NB4 (cell line): ENCODE measurements around the gene MMP21.

Experiments used
- DNase-seq: peaks from one replicate; pipeline ENCODE4 v3.0.0; 2010; ENCODE audit warnings: low read depth
- H3K4me3 ChIP-seq: one replicate; pipeline ENCODE4 v1.5.1; 2011; ENCODE audit warnings: mild to moderate bottlenecking, low read depth, low read length, moderate library complexity
- MYC ChIP-seq: IDR thresholded peaks from 2 replicates; pipeline ENCODE4 v1.6.1; 2011; ENCODE audit warnings: low read depth, low read length
- POLR2A ChIP-seq: IDR thresholded peaks from 2 replicates; pipeline ENCODE4 v1.6.1; 2011; ENCODE audit warnings: mild to moderate bottlenecking; ENCODE audit not compliant: insufficient read length; ENCODE audit errors: extremely low read depth
- TF ChIP-seq, protein P1 (sequence below): IDR thresholded peaks from one replicate; pipeline ENCODE4 v1.5.1; 2012; ENCODE audit warnings: low read depth, low read length
- TF ChIP-seq, protein P2 (sequence below): IDR thresholded peaks from 2 replicates; pipeline ENCODE4 v1.6.1; 2011; ENCODE audit warnings: low read depth, low read length

The MMP21 gene

DNA sequence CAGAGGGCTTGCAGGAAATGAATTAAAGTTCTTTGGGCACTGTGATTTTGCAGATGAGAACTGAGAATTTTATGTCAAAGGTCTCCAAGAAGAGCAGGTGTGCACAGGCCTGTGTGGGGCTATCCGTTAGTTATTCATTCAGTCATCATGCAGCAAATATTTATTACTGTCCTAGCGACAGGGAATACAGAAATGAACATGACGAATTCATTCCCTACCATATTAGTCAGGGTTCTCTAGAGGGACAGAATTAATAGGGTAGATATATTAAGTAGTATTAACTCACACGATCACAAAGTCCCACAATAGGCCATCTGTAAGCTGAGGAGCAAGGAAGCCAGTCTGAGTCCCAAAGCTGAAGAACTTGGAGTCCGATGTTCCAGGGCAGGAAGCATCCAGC lies 2.9 kb upstream of the MMP21 start:
- H3K4me3 ChIP-seq, result no peak overlapping the region
- DNase-seq, result no peak
- no peak for TF ChIP-seq MYC
- TF ChIP-seq, protein P1, sequence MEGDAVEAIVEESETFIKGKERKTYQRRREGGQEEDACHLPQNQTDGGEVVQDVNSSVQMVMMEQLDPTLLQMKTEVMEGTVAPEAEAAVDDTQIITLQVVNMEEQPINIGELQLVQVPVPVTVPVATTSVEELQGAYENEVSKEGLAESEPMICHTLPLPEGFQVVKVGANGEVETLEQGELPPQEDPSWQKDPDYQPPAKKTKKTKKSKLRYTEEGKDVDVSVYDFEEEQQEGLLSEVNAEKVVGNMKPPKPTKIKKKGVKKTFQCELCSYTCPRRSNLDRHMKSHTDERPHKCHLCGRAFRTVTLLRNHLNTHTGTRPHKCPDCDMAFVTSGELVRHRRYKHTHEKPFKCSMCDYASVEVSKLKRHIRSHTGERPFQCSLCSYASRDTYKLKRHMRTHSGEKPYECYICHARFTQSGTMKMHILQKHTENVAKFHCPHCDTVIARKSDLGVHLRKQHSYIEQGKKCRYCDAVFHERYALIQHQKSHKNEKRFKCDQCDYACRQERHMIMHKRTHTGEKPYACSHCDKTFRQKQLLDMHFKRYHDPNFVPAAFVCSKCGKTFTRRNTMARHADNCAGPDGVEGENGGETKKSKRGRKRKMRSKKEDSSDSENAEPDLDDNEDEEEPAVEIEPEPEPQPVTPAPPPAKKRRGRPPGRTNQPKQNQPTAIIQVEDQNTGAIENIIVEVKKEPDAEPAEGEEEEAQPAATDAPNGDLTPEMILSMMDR, result no peak
- TF ChIP-seq, protein P2, sequence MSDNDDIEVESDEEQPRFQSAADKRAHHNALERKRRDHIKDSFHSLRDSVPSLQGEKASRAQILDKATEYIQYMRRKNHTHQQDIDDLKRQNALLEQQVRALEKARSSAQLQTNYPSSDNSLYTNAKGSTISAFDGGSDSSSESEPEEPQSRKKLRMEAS, result no peak
- TF ChIP-seq POLR2A, result no peak

DNA sequence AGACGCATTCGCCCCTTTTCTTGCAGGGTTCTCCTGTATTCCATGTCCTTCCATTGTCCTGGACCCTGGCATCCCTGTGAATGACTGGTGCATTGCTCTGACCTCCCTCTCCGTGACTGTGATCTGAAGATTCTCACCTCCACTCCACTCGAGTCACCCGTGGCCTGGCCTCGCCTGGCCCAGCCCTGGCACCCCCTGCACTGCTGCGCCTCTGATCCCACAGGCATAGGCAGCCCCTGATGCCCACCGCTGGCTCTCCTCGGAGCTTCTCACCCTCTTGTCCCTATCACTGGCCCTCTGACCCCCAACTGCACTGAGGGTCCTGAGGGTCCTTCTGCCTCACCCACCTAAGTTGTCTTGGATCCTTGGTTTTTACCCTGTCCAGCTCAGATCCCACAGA lies 2.2 kb upstream of the MMP21 start:
- no peak for TF ChIP-seq MYC
- TF ChIP-seq, protein P2, result no peak
- TF ChIP-seq POLR2A, result no peak
- TF ChIP-seq, protein P1, result no peak
- no peak for DNase-seq

DNA sequence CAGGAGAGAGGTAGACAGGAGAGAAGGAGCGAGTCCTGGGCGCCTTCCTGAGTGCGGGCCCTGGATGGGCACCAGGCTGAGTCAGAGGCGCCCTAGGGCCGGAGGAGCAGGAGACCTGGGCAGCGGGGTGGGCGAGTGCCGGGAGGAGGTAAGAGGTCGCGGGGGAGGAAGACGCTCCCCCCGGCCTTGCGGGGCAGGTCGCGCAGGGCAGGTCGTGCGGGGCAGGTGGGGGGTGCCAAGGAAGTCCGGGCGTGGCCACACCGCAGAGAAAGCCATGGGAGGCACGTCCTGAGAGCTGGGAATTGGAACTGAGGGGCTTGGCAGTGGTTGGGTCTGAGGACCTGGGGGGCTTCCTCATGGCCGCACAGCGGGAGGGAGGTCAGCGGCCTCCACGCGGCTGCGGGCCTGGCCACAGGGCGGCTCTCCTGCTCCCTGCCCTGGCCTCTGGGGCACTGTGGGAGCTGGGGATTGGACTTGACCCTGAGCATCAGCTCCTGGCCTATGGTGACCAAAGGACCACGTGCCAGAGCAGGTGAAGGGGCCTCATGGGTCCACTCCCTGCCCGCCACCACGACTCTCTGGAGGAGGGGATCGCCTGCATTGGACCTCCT lies 935 bp downstream of the MMP21 start:
- H3K4me3 ChIP-seq, result no peak overlapping the region
- TF ChIP-seq MYC (no peak), POLR2A (no peak)
- TF ChIP-seq, protein P1, result no peak
- TF ChIP-seq, protein P2, result no peak
- DNase-seq, result no peak

More for the DNA sequence above, 2.2 kb upstream of the MMP21 start:
- H3K4me3 ChIP-seq, result no peak overlapping the region

DNA sequence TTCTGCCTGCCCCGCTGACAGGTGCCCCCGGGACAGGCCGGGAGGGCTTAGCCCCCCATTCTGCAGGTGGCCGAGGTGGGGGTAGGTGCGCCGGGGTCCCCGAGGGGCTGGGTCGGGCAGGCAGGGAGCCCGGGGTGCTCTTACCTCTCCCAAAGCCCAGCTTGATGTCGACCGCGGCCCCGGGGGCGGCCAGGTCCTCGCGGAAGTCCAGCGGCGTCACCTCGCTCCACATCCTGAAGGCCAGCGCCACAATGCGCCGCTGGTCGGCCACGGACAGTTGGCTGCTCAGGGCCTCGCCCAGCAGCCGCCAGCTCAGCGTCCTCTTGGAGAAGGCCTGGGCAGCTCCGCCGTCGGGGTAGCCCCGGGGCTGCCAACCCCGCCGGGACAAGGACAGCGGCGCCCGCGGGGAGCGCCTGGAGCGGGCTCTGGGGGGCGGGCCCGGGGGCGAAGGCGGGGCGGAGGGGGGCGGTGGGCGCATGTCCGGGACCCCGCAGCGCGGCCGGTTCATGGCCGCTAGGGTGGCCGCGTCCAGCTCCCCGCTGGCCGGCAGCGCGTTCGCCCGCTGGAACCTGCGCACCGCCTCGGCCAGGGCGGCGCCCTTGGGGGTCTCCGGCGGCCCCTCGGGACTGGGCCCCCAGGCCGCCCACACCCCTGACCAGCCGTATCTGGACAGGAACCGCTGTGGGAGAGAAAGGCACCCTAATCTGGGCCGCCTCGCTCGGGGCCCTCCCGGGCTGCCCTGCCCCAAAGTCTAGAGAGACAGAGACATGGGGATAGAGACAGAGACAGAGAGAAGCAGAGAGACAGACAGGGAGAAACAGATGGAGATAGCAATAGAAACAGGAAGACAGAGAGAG lies 1.7 kb downstream of the MMP21 start:
- TF ChIP-seq, protein P2, result no peak
- TF ChIP-seq, protein P1, result no peak
- no peak for TF ChIP-seq MYC
- no peak for TF ChIP-seq POLR2A
- no peak for DNase-seq
- H3K4me3 ChIP-seq, result no peak overlapping the region

DNA sequence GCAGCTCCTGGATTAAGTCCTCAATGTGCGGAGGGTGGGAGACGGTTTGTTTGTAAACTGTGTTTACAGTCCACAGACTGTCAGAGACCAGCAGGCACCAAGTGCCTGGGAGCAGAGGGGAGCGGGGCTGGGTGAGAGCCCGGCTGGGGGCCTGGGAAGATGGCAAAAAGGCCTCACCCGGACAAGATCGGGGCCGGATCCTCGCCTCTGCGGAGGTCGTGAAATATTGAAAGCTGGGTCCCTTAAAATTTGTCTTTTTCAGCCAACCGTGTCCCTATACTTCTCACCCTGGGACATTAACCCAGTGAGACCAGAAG lies 2.8 kb downstream of the MMP21 start:
- no peak overlapping the region for H3K4me3 ChIP-seq
- DNase-seq, result no peak
- TF ChIP-seq POLR2A, result no peak
- TF ChIP-seq, protein P2, result no peak

DNA sequence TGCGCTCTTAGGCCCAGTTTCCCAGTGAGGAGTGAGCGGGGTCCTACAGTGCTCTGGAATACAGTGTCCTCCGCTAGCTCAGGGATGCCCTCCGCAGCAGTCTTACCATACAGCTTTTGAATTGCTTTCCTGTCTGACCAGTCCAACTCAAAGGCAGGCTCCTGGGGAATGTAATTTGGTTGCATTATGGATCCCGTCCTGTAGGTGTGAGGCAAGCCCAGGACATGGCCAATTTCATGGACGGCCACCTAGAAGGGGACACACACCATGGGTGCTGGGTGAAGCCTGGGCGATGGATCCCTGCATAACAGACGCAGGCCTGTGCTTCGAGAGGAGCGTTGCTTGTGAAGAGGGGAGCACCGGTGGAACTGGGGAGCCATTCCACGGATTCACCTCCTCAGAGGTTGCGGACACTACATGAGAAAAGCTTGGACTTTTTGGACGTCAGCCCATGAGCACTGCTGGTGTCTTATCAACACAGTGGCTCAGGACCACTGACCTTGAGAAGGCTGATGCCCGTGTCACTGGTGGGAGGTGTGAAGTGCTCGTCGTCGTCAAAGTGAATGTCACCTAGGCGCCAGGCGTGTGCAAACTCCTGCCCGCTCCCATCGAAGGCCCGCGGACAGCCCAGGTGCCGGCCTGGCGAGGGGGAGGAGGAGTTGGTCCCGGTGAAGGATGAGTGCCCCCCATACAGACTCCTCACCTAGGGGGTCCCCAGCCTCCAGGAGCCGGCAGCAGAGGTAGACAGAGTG lies 3.3 kb downstream of the MMP21 start:
- DNase-seq, result no peak
- no peak overlapping the region for H3K4me3 ChIP-seq
- TF ChIP-seq POLR2A (no peak), MYC (no peak)
- TF ChIP-seq, protein P1, result no peak
- TF ChIP-seq, protein P2, result no peak
